Renal pelvis (tissue), 4 donors: ENCODE data around the gene STRA8. TPM values are rescaled to one million over a fixed set of nuclear protein-coding genes. Genes with fewer than 3 reads are reported as not detected.

Experiments
- DNase-seq: peaks from one replicate; pipeline ENCODE4 v3.0.0-alpha.2; 2013
- polyA plus RNA-seq, 3 donors: library from polyadenylated mRNA; unstranded; fragments of 120-200 nt; gene quantifications; one replicate each; pipeline ENCODE4 v1.2.1, GENCODE V29; 2013; ENCODE audit not compliant: insufficient read length in 3 of 3

Gene STRA8
- polyA plus RNA-seq, 3 donors = 0.17 to 0.53 (median 0.39) TPM

- DNase-seq = no peak
Measured at GRCh38 chr7:135269921-135270320, 36.3 kb downstream of the STRA8 start.

- DNase-seq = no peak
Measured at GRCh38 chr7:135270577-135271254, 37.1 kb downstream of the STRA8 start.

GRCh38 chr7:135271255-135271615, 37.6 kb downstream of the STRA8 start:
- DNase-seq = no peak

- no peak for DNase-seq
Measured at GRCh38 chr7:135272303-135272702, 38.7 kb downstream of the STRA8 start.

- DNase-seq = no peak
Measured at GRCh38 chr7:135273581-135273980, 39.9 kb downstream of the STRA8 start.

GRCh38 chr7:135274495-135275268, 41.0 kb downstream of the STRA8 start:
- DNase-seq = peak; percentile 62

GRCh38 chr7:135275971-135276580, 42.4 kb downstream of the STRA8 start:
- DNase-seq = no peak

- DNase-seq = no peak
Measured at GRCh38 chr7:135277161-135277560, 43.5 kb downstream of the STRA8 start.

- DNase-seq = peak; percentile 87
Measured at GRCh38 chr7:135281363-135281949, 47.8 kb downstream of the STRA8 start.

- DNase-seq = no peak
Measured at GRCh38 chr7:135282561-135283254, 49.1 kb downstream of the STRA8 start.

- no peak for DNase-seq
Measured at GRCh38 chr7:135283959-135284638, 50.5 kb downstream of the STRA8 start.

GRCh38 chr7:135285547-135286233, 52.1 kb downstream of the STRA8 start:
- DNase-seq = no peak

- no peak for DNase-seq
Measured at GRCh38 chr7:135286876-135287275, 53.2 kb downstream of the STRA8 start.

- DNase-seq = no peak
Measured at GRCh38 chr7:135290594-135290993, 57.0 kb downstream of the STRA8 start.

GRCh38 chr7:135291809-135292253, 58.2 kb downstream of the STRA8 start:
- DNase-seq = no peak

GRCh38 chr7:135299235-135299634, 65.6 kb downstream of the STRA8 start:
- DNase-seq = no peak

GRCh38 chr7:135300913-135301765, 67.5 kb downstream of the STRA8 start:
- no peak for DNase-seq
